T follicular helper cell (primary cell): Measurements from ENCODE around the gene SIPA1L2.

Source experiments
- DNase-seq: peaks from one replicate; pipeline ENCODE4 v3.0.0-alpha.2; 2020; ENCODE audit warnings: low read depth

The SIPA1L2 gene

DNA sequence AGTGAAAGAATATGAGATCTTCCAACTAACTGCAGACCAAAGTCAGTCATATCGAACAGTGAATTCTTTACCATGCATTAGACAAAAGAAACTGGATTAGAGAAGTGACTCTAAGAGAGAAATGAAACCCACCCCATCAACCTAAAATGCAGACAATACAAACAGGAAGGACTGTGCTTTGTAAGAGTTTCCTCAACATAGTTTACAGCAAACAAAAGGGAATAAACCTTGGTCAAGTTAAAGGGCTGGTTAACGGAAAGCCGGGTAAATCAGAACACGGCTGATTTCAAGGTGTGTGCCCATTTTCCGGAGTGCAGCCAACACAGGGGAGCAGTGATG is 39.2 kb downstream of the SIPA1L2 start:
- DNase-seq: no peak

DNA sequence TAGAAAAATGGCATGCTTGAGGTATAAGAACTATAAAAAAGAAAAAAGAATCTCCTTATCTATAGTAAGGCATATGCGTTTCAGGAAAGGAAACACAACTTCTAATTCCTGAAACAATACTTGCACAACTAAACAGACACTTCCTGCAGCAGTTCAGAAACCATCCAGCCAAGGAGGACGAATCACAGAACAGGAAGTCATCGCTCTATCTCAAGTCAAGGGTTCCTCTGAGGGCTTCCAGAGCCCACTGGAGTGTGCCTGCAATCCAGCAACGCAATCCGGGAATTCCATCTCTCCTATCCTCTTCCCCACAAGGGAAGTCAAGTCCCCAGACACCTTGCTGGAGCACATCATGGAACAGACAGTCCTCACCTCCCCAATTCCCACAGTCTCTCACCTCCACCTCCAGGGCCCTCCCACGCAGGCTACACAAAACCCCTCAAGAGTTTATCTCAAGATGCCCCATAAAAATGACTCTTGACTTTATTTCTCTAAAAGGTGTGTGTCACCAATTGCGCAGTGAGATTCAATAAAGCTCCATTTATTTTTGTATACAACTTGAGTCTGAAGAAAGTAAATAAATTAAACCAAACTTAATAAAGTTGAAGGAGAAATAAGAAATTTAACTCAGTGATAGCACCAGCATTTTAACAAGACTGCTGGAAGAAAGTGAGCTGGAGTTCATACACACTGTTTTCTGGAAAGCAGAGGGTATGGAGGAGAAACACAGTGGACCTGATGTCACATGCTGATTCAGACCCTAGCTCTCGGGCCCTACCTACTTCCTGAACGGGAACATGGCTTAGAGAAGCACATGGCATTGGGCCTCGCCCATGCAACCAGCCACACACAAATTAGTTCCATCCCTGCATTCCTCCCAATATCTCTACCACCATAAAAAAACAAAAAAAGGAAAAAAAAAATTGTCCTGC is 39.9 kb downstream of the SIPA1L2 start:
- no peak for DNase-seq

DNA sequence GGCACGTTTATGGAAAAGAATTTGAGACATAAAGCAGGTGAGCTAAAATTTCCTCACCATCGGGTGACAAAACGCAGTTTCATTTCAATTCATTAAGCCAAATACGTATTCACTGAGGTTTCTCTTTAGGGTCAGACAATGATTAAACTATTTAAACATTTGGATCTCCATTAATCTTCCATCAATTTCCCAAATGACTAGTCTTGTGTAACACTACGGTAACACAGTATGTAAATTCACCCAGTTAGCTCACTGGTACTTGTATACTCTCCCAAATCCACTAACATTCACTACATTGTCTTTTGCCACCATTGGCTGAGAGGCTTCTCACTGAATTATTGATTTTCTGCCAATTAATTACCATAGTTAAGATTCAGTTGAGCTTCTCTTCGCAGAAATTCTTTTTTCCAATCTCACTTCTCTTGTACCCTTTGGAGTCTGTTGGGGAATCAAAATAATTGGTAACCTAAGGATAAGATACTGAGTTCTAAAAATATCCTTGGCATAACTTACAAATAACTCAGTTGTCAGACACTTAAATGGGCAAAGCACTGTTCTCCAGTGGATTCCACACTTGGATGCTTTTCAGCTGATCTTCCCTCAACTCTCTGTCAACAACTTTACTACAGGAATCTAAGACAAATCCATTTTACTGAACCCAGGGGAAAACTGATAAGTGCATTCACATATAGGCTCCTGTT is 40.7 kb downstream of the SIPA1L2 start:
- DNase-seq: no peak

DNA sequence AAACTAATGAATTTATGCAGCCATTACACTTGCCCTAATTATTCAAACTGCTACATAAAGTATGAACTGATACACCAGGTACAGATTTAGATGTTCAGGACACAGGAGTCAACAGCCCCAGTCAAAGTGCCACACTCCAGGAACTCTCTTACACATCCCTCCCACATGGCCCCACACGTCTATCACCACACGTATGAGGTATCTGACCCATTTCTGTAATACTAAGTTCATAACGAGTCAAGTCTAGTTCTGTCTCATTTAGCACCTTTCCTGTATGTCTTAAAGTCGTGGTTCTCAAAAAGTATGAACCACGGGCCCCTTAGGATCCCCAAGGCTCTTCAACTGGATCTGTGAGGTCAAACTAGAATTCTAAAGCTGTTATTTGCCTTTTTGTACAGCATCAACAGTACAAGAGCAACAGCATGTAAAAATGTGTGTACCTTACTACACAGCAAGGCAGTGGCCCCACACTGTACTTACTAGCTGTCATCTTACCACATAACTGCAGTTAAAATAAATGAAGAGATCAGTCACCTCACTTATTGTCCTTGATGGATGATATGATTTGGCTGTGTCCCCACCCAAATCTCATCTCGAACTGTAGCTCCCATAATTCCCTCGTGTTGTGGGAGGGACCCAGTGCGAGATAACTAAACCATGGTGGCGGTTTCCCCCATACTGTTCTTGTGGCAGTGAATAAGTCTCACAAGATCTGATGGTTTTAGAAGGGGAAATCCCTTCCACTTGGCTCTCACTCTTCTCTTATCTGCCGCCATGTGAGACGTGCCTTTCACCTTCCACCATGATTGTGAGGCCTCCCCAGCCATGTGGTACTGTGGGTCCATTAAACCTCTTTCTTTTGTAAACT is 42.6 kb downstream of the SIPA1L2 start:
- no peak for DNase-seq

DNA sequence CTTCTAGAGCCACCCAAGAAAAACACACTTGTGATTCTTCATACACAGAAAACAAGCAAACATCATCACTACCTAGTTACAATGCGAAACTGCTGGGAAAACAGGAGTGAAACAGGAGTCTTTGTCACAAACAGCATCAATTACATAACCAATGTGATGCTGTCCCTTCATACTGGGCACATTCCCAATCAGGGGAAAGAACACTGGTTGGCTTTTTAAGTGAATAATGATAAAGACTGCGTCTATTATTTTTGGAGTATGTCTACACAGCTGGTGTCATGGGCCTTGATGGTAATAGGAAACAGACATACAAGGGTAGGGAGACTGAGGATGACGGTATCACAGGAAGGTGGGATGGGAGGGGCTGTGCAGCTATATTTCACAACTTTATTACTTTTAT is 43.3 kb downstream of the SIPA1L2 start:
- DNase-seq: no peak

DNA sequence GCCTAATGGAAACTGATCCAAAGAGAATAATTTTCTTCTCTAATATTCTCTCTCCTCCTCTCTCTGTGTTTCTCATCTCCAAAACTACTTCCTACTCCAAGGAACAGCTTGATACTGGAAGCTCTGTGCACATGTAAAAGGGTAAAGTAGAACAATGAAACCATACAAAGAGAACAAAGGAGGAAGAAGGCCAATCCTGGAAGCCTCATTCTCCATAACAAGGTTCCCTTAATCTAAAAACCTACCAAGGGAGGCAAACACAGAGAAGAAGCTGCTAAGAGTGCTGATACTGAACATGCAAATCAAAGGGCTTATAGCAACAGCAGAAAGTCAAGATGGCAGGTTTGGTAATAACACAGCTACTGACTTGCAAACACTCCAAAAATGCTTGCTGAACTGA is 44.4 kb downstream of the SIPA1L2 start:
- no peak for DNase-seq

DNA sequence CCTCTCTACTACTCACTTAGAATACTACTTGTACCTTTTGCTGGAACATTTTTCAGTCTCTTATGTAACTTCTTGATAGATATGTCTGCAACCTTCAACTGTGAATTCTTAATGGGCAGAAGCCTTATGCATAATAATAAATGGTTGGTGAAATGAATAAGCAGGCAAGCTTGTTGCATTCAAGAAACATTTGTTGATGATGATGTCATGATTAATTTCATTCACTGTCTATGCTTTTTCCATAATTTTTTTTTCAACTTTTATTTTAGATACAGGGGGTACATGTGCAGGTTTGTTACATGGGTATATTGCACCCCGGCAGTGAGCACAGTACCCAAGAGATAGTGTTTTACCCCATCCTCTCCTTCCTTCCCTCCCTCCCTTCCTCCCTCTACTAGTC is 48.0 kb downstream of the SIPA1L2 start:
- no peak for DNase-seq
